Gastroesophageal sphincter (tissue), 4 donors: ENCODE results near the gene TMCC1. TPM values are rescaled to one million over a fixed set of nuclear protein-coding genes. Genes with fewer than 3 reads are reported as not detected.
"Not testable (repeated sequence)": the region's sequence is repeated elsewhere in the genome, so short reads cannot be mapped to it uniquely, and the experiment has no call there.

Source experiments
- ATAC-seq: fragments of 150-250 bp; one replicate; pipeline ENCODE4 v1.9.1; 2016; ENCODE audit warnings: mild to moderate bottlenecking, moderate library complexity
- H3K27ac ChIP-seq, 4 donors: fragments of 200-600 bp; sonication (generic) in 3 of 4; 1 replicate in 3 of 4; 2 replicates in 1 of 4; pipeline ENCODE4 v1.5.1; 2016 to 2019
- H3K27me3 ChIP-seq: fragments of 200-600 bp; sonication (generic); one replicate; pipeline ENCODE4 v1.5.1; 2019
- H3K36me3 ChIP-seq, 2 donors: fragments of 200-600 bp; sonication (generic); one replicate each; pipeline ENCODE4 v1.5.1; 2019; ENCODE audit warnings: control low read depth in 1 of 2
- H3K4me1 ChIP-seq, 3 donors: fragments of 200-600 bp; sonication (generic); 1 replicate in 2 of 3; 2 replicates in 1 of 3; pipeline ENCODE4 v1.5.1; 2016 to 2019; ENCODE audit warnings: control low read depth in 2 of 3
- H3K4me3 ChIP-seq, 2 donors: fragments of 200-600 bp; sonication (generic); one replicate each; pipeline ENCODE4 v1.5.1; 2019; ENCODE audit warnings: mild to moderate bottlenecking in 1 of 2, moderate library complexity in 1 of 2
- H3K9me3 ChIP-seq, 3 donors: fragments of 200-600 bp; sonication (generic); one replicate each; pipeline ENCODE4 v1.5.1; 2017 to 2019; ENCODE audit warnings: control low read depth in 2 of 3
- EP300 ChIP-seq: sonication (generic); formaldehyde crosslinking; IDR thresholded peaks from one replicate; pipeline ENCODE4 v1.6.1; 2017; ENCODE audit warnings: antibody characterized with exemption, mild to moderate bottlenecking
- POLR2A ChIP-seq, 2 donors: fragments of 450-650 bp; IDR thresholded peaks; one replicate each; pipeline ENCODE4 v1.6.1; 2017; ENCODE audit warnings: antibody characterized with exemption in 2 of 2, mild to moderate bottlenecking in 2 of 2, moderate library complexity in 1 of 2
- POLR2AphosphoS5 ChIP-seq: sonication (generic); formaldehyde crosslinking; IDR thresholded peaks from one replicate; pipeline ENCODE4 v1.6.1; 2017; ENCODE audit warnings: antibody characterized with exemption
- WGBS, 2 donors: methylation state at CpG; one replicate each; pipeline ENCODE4 v1.1.5; 2018; ENCODE audit warnings: low coverage in 1 of 2; 5-methylcytosine and 5-hydroxymethylcytosine counted together
- total RNA-seq, 4 donors: library from RNA; depleted of rRNA; stranded (reverse); fragments of >200 nt; gene quantifications; one replicate each; pipeline ENCODE4 v1.1.0, GENCODE V29; 2016
- TF ChIP-seq, protein P1 (sequence below), 4 experiments: fragments of 200-600 bp in 2 of 4; fragments of 450-650 bp in 2 of 4; sonication (generic) in 1 of 4; IDR thresholded peaks; one replicate each; pipeline ENCODE4 v1.5.1; 2017 to 2019; ENCODE audit warnings: antibody characterized with exemption in 4 of 4, mild to moderate bottlenecking in 2 of 4, moderate library complexity in 2 of 4

Gene TMCC1
- total RNA-seq, 4 donors from 2014 or later: 20.3 to 32.7 (median 28.1) TPM

DNA sequence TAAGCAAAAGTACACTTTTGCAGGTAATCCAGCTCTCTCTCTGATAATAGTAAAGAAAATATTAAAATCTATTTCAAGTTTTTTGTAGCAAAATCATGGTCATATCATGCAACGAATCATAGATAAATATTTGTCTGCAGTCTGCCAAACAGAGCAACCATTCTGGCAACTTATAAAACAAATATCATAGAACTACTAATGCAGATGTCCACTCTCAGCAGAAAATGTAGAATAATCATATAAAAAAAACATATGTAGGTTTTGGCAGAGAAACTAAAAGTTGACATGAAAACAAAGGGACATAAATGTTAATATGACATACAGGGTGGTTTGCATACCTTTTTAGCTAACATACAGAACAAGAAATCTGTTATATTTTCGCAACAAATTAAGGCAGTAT is 12.2 kb downstream of the TMCC1 start:
- Histone ChIP-seq H3K36me3 (peaks cover 0 to 36% of the 10 kb centered on the region in 2 donors), H3K27me3 (no peaks in the 10 kb centered on the region), H3K4me3 (no peak overlapping the region), H3K4me1 (peaks cover 0 to 9% (median 0%) of the 10 kb centered on the region in 3 donors), H3K9me3 (no peaks in the 10 kb centered on the region), H3K27ac (no peak overlapping the region)
- TF ChIP-seq, protein P1, sequence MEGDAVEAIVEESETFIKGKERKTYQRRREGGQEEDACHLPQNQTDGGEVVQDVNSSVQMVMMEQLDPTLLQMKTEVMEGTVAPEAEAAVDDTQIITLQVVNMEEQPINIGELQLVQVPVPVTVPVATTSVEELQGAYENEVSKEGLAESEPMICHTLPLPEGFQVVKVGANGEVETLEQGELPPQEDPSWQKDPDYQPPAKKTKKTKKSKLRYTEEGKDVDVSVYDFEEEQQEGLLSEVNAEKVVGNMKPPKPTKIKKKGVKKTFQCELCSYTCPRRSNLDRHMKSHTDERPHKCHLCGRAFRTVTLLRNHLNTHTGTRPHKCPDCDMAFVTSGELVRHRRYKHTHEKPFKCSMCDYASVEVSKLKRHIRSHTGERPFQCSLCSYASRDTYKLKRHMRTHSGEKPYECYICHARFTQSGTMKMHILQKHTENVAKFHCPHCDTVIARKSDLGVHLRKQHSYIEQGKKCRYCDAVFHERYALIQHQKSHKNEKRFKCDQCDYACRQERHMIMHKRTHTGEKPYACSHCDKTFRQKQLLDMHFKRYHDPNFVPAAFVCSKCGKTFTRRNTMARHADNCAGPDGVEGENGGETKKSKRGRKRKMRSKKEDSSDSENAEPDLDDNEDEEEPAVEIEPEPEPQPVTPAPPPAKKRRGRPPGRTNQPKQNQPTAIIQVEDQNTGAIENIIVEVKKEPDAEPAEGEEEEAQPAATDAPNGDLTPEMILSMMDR (IDR thresholded peaks at IDR 0.05): no peak
- TF ChIP-seq EP300: no peak
- TF ChIP-seq POLR2AphosphoS5: no peak
- TF ChIP-seq POLR2A (IDR thresholded peaks at IDR 0.05): no peak
- WGBS, 2 donors: 58 to 71% methylated on average over 2 of the region's 2 CpGs
- no peak for ATAC-seq

DNA sequence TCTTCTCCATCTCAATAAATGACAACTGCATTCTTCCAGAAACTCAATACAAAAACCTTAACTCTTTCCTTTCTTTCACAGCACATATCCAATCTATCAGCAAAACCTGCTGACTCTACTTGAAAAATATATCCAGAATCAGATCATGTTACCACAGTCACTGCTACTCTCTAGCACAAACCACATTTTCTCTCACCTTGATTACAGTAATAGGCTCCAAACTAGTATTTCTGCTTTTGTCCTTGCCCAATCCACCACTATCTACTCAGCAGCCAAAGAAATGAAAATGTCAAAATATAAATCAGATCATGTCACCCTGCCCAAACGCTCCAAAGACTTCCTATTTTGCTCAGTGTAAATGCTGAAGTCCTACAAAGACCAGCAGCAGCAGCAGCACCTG is 15.2 kb downstream of the TMCC1 start:
- H3K27me3 ChIP-seq: no peaks in the 10 kb centered on the region
- TF ChIP-seq EP300 (no peak), POLR2A (IDR thresholded peaks at IDR 0.05) (no peak)
- TF ChIP-seq, protein P1 (IDR thresholded peaks at IDR 0.05): no peak
- H3K27ac ChIP-seq: no peak overlapping the region
- H3K36me3 ChIP-seq: peaks cover 0 to 64% of the 10 kb centered on the region in 2 donors
- ATAC-seq: no peak
- no peaks in the 10 kb centered on the region for H3K9me3 ChIP-seq
- peaks cover 0 to 9% (median 0%) of the 10 kb centered on the region in 3 donors for H3K4me1 ChIP-seq
- H3K4me3 ChIP-seq: no peak overlapping the region
- 73% methylated on average over 1 of the region's 1 CpG; no CpG with 5 or more reads in 1 of the 2 donors for WGBS, 2 donors

DNA sequence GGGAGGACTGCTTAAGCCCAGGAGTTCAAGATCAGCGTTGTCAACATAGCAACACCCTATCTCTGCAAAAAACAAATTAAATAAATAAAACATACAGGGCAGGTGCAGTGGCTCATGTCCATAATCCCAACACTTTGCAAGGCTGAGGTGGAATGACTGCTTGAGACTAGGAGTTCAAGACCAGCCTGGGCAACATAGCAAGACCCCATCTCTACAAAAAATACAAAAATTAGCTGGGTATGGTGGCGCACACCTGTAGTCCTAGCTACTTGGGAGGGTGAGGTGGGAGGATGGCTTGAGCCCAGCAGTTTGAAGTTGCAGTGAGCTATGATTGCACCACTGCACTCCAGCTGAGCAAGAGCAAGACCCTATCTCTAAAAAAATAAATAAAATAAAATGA is 19.0 kb downstream of the TMCC1 start:
- WGBS, 2 donors: 94 to 100% methylated on average over 1 to 2 of the region's 2 CpGs
- H3K4me1 ChIP-seq: peaks cover 0 to 16% (median 0%) of the 10 kb centered on the region in 3 donors
- H3K27ac ChIP-seq, H3K9me3 ChIP-seq, H3K27me3 ChIP-seq, H3K4me3 ChIP-seq, ATAC-seq: not testable (repeated sequence)
- peaks cover 0 to 75% of the 10 kb centered on the region in 2 donors for H3K36me3 ChIP-seq

DNA sequence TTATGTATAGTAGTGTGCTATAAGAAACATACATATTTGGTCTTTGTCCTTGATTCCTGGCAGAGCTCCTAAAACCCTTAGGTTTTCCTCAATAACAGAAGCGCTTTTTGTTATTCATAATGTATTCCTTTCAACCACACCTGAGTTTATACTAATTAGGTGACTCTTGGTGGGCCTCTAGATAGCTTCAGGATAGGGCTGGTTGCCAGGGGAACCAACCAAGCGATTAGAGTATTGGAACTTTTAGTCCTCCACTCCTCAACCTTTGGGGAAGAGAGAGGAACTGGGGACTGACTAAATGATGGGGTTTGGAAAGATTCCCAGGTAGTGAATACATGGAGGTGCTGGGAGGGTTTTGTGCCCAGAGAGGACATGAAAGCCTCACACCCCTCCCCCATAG is 24.6 kb downstream of the TMCC1 start:
- H3K36me3 ChIP-seq: peaks cover 0 to 30% of the 10 kb centered on the region in 2 donors

GRCh38 chr3:129867506-129868124 is 25.9 kb downstream of the TMCC1 start:
- peaks cover 0 to 17% of the 10 kb centered on the region in 2 donors for H3K36me3 ChIP-seq
- no peak overlapping the region for H3K27ac ChIP-seq
- ATAC-seq: no peak
- 63 to 75% methylated on average over 5 of the region's 5 CpGs for WGBS, 2 donors
- H3K9me3 ChIP-seq: no peaks in the 10 kb centered on the region
- no peak for TF ChIP-seq POLR2A (IDR thresholded peaks at IDR 0.05)
- TF ChIP-seq, protein P1 (IDR thresholded peaks at IDR 0.05): no peak
- no peak for TF ChIP-seq EP300
- no peak for TF ChIP-seq POLR2AphosphoS5
- H3K4me3 ChIP-seq: no peak overlapping the region
- no peaks in the 10 kb centered on the region for H3K27me3 ChIP-seq
- H3K4me1 ChIP-seq: peaks cover 0 to 22% (median 0%) of the 10 kb centered on the region in 3 donors

More for the DNA sequence above, 24.6 kb downstream of the TMCC1 start:
- Histone ChIP-seq H3K9me3 (no peaks in the 10 kb centered on the region), H3K4me3 (no peak overlapping the region), H3K4me1 (peaks cover 0 to 22% (median 0%) of the 10 kb centered on the region in 3 donors), H3K27ac (no peak overlapping the region), H3K27me3 (no peaks in the 10 kb centered on the region)
- TF ChIP-seq EP300: no peak
- TF ChIP-seq, protein P1 (IDR thresholded peaks at IDR 0.05): no peak
- no peak for TF ChIP-seq POLR2AphosphoS5
- TF ChIP-seq POLR2A (IDR thresholded peaks at IDR 0.05): no peak
- no peak for ATAC-seq
- WGBS, 2 donors: 94 to 100% methylated on average over 2 of the region's 2 CpGs
